HuH-7 (cell line): ENCODE data around the gene FHL2.

Source experiments
- DNase-seq: peaks from one replicate; pipeline ENCODE4 v3.0.0; 2011; ENCODE audit warnings: low spot score

FHL2 gene

GRCh38 chr2:105378921-105379383, 19.9 kb downstream of the FHL2 start:
- DNase-seq, result no peak

- no peak for DNase-seq
Measured at GRCh38 chr2:105378276-105378840, 20.5 kb downstream of the FHL2 start.

- DNase-seq, result no peak
Measured at GRCh38 chr2:105377871-105378270, 21.0 kb downstream of the FHL2 start.

GRCh38 chr2:105376789-105377240, 22.0 kb downstream of the FHL2 start:
- DNase-seq, result no peak

DNA sequence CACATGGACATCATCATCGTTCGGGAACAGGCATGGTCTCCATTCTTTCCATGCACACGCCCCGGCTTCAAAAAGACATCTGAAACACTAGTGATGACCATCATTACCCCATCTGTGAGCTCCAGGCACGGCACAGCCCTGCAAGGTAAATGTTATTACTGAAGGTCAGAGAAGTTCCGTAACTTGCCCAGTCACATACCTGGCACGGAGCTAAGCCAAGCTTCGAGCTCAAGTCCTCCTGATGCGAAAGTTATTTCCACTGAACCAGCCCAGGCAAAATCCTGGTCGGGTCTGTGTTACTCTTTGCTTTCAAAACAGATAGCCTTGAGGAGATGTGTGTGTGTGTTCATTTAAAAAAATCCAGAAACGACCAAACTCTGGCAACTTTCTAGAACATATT, 22.8 kb downstream of the FHL2 start:
- no peak for DNase-seq

DNA sequence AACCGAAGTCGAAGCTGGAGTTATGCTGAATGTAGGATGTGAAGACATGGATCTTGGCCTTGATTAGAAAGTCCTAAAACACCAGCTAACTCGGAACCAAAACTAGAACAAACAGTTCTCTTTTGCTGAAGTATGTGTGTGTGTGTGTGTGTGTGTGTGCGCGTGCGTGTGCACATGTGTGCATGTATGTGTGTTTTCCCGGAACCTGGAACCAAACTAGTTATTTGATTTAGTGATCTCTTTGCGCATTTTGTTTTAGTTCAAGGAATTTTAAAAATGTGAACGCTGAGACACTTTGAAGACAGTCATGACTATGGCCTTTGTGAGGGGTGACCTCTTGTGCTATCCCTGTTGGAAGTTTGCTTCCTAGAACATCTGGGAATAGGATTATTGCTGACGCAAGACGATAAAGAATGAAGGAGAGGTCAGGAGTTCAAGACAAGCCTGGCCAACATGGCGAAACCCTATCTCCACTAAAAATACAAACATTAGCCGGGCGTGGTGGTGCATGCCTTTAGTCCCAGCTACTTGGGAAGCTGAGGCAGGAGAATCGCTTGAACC, 23.8 kb downstream of the FHL2 start:
- no peak for DNase-seq

GRCh38 chr2:105373895-105374401, 24.9 kb downstream of the FHL2 start:
- no peak for DNase-seq

DNA sequence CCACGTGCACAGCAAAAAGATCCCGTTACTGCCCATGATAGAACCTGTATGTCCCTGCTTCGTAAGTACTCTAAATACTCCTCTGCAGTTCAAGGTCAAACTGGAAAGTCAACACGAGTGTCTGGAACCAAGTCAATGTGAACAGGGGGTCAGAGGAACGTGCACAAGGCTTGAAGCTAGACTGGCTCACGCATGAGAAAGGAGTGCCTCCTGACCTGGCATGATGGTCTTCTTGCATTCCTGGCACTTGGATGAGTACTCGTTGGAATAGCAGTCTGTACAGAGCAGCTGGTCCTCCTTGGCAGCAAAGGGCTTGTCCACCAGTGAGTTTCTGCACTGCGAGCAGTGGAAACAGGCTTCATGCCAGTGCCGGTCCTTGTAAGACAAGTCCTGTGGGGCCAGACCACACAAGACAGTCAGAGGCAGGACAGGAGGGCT, 25.5 kb downstream of the FHL2 start:
- DNase-seq, result no peak

DNA sequence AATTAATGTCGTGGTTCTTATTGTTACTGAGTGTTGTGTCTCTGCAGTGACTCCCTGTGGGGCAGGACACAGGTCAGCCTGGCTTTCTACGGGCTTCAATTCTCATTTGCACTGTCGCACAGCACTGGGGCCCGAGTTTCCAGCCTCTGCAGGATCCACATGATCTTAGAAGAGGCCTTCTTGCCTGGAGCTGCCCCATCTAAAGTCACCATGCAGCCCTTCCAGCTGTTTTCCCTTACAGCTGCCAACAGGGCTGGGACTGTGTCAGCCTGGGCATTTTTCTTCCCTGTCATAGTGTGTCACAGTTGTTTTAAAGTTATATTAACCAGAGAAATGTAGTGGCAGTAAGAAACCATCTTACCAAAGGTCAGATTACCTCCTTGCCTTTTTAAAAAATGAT, 27.0 kb downstream of the FHL2 start:
- DNase-seq, result no peak

- no peak for DNase-seq
Measured at GRCh38 chr2:105371156-105371555, 27.7 kb downstream of the FHL2 start.

DNA sequence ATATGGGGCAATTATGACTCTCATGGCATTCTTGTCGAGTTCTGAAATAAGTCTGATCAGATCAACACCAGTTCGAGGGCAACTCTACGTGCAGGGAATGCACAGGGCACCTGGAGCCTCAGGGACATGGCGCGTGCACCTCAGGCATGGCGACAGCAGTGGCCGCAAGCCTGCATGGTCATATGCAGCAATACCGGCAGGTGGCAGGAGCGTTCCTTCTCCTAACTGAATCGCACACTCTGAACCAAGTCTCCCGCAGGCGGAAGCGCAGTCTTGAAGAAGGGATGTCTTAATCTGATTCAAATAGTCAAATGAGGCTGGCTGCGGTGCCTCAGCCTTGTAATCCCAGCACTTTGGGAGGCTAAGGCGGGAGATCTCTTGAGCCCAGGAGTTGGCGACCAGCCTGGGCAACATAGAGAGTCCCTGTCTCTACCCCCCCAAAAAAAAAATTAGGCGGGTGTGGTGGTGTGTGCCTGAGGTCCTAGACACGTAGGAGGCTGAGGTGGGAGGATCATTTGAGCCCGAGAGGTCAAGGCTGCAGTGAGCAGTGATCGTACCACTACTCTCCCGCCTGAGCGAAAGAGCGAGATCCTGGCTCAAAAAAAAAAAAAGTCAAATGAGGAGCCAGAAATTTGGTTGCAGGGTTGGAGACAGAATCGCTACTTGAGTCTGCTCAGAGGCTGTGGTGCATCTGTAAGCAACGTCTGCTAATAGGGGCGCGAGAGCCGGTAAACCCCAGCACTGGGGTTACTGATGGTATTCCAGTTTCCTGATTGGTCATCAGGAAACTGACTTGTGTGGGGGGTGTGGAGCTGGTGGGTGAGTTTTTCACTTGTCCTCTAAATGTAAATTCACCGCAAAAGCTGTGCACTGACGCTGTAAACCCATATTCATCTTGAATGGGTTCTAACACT, 28.8 kb downstream of the FHL2 start:
- peak; percentile 75 for DNase-seq

- no peak for DNase-seq
Measured at GRCh38 chr2:105368759-105369408, 30.0 kb downstream of the FHL2 start.

DNA sequence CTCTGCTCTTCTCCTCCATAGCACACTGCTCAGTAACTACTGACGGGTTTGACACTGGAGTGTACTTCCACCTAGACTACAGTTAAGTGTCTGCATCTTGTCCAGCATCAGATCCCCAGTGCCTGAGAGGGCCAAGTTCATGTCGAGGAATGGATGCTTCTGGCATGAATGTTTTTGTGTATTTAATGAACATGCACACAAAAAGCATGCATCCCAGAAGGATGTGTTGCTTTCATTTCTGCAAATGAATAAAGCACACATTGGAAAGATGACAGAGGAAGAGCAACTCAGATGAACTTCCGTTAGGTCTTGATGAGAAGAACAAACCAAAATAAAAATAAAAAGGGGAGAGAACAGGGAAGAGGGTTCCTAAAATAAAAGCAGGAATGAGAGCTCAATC, 33.6 kb downstream of the FHL2 start:
- no peak for DNase-seq

- DNase-seq, result no peak
Measured at GRCh38 chr2:105364436-105365139, 34.3 kb downstream of the FHL2 start.

DNA sequence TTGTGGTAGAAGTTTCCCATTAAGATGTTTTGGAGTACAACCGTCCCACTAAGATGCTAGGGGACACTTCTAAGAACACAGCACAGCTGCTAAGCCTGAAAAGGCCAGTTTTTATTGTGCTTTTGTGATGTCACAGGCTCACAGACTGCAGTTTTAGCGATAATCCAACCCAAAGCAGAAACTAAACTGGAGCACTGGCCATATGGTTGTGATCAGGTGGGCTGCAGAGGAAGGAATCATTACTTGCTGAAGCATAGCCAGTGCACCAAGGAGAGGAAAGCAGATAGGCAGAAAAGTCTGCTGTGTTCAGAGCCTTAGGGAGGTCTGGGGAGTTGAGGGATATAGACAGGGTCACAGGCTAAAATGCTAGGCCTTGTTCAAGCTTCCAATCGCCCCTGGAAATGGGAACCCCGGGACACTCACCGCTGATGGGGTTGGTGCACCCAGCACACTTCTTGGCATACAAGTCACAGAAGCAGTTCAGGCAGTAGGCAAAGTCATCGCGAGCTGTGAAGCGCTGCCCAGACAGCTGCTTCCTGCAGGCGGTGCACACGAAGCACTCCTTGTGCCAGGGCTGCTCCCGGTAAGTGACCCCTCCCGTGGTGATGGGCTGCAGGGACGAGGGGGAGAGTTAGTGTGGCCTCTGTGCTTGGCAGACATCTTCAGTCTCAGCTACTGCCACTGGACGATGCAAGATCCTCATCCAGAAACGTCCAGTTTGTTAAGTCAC, 35.8 kb downstream of the FHL2 start:
- DNase-seq, result no peak

DNA sequence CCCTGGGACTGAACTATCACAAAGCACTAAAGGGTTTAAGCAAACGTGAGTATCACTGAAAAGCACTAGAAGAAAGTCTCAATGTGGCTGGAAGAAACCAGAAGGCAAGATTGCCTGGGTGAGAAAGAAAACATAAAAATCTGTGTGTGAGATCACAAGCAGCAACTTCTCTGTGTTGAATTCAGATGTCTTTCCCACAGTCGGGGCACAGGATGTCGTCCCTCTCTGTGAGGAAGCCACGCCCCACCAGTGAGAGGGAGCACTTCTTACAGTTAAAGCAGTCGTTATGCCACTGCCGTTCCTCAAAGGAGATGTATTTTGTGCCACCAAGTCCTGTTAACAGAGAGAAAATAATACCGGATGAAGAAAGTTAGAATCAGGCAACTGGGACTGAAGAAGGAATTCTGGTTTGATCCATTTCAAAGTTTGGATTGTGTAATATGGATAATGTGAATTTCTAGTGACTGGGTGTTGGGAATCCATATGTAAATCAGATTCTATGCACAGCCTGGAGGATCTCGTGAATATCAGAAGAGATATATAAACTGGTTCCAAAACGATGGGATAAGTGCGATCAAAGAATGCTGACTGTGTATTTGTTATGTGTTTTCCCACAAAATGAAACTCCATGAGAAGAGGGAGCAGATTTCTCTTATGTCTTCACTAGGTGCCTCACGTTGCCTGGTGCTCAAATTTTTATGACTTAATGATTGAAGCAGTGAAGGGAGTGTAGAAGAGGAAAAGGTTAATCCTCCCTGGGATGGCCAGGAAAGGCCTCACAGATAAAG, 37.6 kb downstream of the FHL2 start:
- no peak for DNase-seq

DNA sequence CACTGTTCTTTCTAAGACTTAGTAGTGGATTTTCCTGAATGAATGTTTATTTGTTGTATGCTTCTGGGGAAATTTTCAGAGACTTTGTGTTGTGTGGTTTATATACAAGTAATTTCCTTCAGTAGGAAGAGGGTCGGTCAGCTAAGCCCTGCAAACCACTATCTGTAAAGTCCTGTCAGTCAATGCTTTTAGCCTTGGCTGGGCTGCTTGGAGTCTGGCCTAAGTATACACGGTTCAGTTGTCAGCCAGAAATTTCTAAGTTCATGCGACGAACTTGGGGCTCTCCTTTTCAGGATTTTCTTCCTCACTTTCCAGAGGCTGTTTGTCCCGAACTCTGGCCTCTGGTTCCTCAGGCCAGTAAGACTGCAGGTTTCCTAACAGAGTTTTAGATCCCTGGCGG, 40.3 kb downstream of the FHL2 start:
- no peak for DNase-seq

DNA sequence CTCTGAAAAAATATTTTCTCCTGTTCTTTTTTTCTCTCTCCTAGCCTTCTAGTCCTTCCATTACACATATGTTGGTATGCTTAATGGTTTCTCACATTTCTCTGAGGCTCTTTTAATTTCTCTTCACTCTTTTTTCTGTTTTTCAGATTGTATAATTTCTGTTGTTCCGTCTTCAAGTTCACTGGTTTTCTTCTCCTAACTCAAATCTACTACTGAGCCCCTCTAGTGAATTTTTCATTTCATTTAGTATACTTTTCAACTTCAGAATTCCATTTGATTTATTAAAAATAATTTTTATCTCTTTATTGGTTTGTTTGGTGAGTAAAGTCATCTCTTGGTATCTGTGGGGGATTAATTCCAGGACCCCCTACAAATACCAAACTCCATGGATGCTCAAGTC, 41.7 kb downstream of the FHL2 start:
- DNase-seq, result no peak

DNA sequence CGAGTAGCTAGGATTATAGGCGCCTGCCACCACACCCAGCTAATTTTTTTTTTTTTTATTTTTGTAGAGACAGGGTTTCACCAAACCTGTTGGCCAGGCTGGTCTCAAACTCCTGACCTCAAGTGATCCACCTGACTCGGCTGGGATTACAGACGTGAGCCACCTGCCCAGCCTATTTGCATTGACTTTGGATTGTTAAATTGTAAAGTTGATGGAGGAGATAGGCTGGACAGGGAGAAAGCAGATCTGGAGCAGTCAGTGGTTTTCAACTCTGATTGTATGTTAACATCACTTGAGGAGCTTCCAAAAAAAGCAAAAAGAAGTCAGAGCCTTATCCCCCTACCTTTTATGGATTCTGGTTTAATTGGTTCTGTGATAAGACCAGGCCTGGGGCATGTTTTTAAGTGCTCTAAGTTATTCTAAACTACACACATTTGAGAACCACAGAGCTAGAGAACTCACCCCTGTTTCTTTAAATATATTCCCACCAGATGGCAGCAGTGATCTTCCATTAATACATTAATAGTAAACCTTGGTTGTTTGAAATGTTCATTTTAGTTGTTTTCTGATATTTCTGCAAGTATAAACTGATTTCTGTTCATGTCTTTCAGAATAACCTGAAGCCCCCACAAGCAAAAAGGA, 54.0 kb downstream of the FHL2 start:
- peak; percentile 28 for DNase-seq

DNA sequence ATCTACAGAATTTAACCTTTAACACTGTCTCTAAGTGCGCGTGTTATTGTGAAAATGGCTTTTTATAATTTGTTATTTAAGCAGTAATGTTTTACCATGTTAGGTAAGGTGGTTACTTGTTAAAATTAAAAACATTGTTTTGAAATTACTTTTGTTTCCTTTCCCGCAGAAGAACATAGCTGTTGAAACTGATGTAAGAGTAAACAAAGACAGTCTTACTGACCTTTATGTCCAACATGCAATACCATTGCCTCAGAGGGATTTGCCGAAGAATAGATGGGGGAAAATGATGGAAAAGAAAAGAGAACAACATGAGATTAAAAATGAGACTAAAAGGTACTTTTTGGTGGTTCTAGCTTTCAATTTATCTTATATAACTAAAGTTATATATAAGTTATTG, 59.4 kb downstream of the FHL2 start:
- DNase-seq, result no peak
